HEK293 (cell line): ENCODE measurements around the gene CENPS.

ENCODE experiments used
- BCL6B ChIP-seq: fragments of 450-650 bp; formaldehyde crosslinking; IDR thresholded peaks from 2 replicates; pipeline ENCODE4 v1.5.1; 2017; ENCODE audit warnings: missing biosample characterization, missing genetic modification characterization
- GLIS2 ChIP-seq: fragments of 450-650 bp; formaldehyde crosslinking; IDR thresholded peaks from 2 replicates; pipeline ENCODE4 v1.5.1; 2016; ENCODE audit warnings: missing biosample characterization, missing genetic modification characterization
- KLF8 ChIP-seq: fragments of 450-650 bp; formaldehyde crosslinking; IDR thresholded peaks from 2 replicates; pipeline ENCODE4 v1.5.1; 2016; ENCODE audit warnings: missing biosample characterization, missing genetic modification characterization
- KLF9 ChIP-seq: fragments of 450-650 bp; formaldehyde crosslinking; IDR thresholded peaks from 2 replicates; pipeline ENCODE4 v1.5.1; 2016; ENCODE audit warnings: missing biosample characterization, missing genetic modification characterization, low read depth
- SP2 ChIP-seq: fragments of 450-650 bp; formaldehyde crosslinking; IDR thresholded peaks from 2 replicates; pipeline ENCODE4 v1.5.1; 2016; ENCODE audit warnings: missing biosample characterization, missing genetic modification characterization
- TRIM28 ChIP-seq: IDR thresholded peaks from 2 replicates; pipeline ENCODE4 v1.6.1; 2011; ENCODE audit warnings: low read length, control low read depth, borderline replicate concordance
- ZBTB20 ChIP-seq: fragments of 450-650 bp; formaldehyde crosslinking; IDR thresholded peaks from 2 replicates; pipeline ENCODE4 v1.5.1; 2016; ENCODE audit warnings: missing biosample characterization, missing genetic modification characterization
- ZEB2 ChIP-seq: fragments of 450-650 bp; formaldehyde crosslinking; IDR thresholded peaks from 2 replicates; pipeline ENCODE4 v1.5.1; 2016; ENCODE audit warnings: missing biosample characterization, missing genetic modification characterization
- ZFP37 ChIP-seq: fragments of 450-650 bp; formaldehyde crosslinking; IDR thresholded peaks from 2 replicates; pipeline ENCODE4 v1.5.1; 2016; ENCODE audit warnings: missing biosample characterization, missing genetic modification characterization
- ZNF112 ChIP-seq: fragments of 450-650 bp; formaldehyde crosslinking; IDR thresholded peaks from 2 replicates; pipeline ENCODE4 v1.5.0; 2017; ENCODE audit warnings: missing biosample characterization, missing genetic modification characterization
- ZNF184 ChIP-seq: fragments of 450-650 bp; IDR thresholded peaks from 2 replicates; pipeline ENCODE4 v1.5.1; 2018; ENCODE audit warnings: missing biosample characterization, mild to moderate bottlenecking, missing genetic modification characterization
- ZNF19 ChIP-seq: fragments of 450-650 bp; formaldehyde crosslinking; IDR thresholded peaks from 2 replicates; pipeline ENCODE4; 2016; ENCODE audit warnings: missing biosample characterization, missing genetic modification characterization, low read depth
- ZNF266 ChIP-seq: fragments of 450-650 bp; formaldehyde crosslinking; IDR thresholded peaks from 2 replicates; pipeline ENCODE4 v1.5.1; 2016; ENCODE audit warnings: missing biosample characterization, missing genetic modification characterization, low read depth
- ZNF514 ChIP-seq: fragments of 450-650 bp; formaldehyde crosslinking; IDR thresholded peaks from 2 replicates; pipeline ENCODE4 v1.5.1; 2016; ENCODE audit warnings: missing biosample characterization, missing genetic modification characterization
- ZNF670 ChIP-seq: fragments of 450-650 bp; formaldehyde crosslinking; IDR thresholded peaks from 2 replicates; pipeline ENCODE4 v1.5.1; 2016; ENCODE audit warnings: missing biosample characterization, missing genetic modification characterization, low read depth
- ZNF76 ChIP-seq: fragments of 450-650 bp; formaldehyde crosslinking; IDR thresholded peaks from 2 replicates; pipeline ENCODE4; 2016; ENCODE audit warnings: low read depth, missing biosample characterization, missing genetic modification characterization, borderline replicate concordance
- ZNF777 ChIP-seq: fragments of 450-650 bp; formaldehyde crosslinking; IDR thresholded peaks from 2 replicates; pipeline ENCODE4 v1.5.1; 2017; ENCODE audit warnings: missing biosample characterization, missing genetic modification characterization, borderline replicate concordance
- TF ChIP-seq, protein P1 (sequence below): fragments of 450-650 bp; formaldehyde crosslinking; optimal IDR thresholded peaks from 2 replicates; pipeline ENCODE3; 2016; ENCODE audit warnings: missing biosample characterization, mild to moderate bottlenecking, missing genetic modification characterization
- TF ChIP-seq, protein P2 (sequence below): fragments of 450-650 bp; formaldehyde crosslinking; IDR thresholded peaks from 2 replicates; pipeline ENCODE4 v1.5.1; 2016; ENCODE audit warnings: missing biosample characterization, missing genetic modification characterization
- TF ChIP-seq, protein P3 (sequence below): fragments of 450-650 bp; formaldehyde crosslinking; IDR thresholded peaks from 2 replicates; pipeline ENCODE4 v1.5.1; 2017; ENCODE audit warnings: missing biosample characterization, missing genetic modification characterization
- TF ChIP-seq, protein P4 (sequence below): fragments of 450-650 bp; formaldehyde crosslinking; IDR thresholded peaks from 2 replicates; pipeline ENCODE4 v1.5.1; 2016; ENCODE audit warnings: missing biosample characterization, missing genetic modification characterization
- TF ChIP-seq, protein P5 (sequence below): fragments of 450-650 bp; formaldehyde crosslinking; conservative IDR thresholded peaks from 2 replicates; pipeline ENCODE4 v1.5.1; 2016; ENCODE audit warnings: low read depth, missing biosample characterization, missing genetic modification characterization
- TF ChIP-seq, protein P6 (sequence below): fragments of 450-650 bp; formaldehyde crosslinking; IDR thresholded peaks from 2 replicates; pipeline ENCODE4 v1.5.1; 2016; ENCODE audit warnings: missing biosample characterization, missing genetic modification characterization

CENPS gene

DNA sequence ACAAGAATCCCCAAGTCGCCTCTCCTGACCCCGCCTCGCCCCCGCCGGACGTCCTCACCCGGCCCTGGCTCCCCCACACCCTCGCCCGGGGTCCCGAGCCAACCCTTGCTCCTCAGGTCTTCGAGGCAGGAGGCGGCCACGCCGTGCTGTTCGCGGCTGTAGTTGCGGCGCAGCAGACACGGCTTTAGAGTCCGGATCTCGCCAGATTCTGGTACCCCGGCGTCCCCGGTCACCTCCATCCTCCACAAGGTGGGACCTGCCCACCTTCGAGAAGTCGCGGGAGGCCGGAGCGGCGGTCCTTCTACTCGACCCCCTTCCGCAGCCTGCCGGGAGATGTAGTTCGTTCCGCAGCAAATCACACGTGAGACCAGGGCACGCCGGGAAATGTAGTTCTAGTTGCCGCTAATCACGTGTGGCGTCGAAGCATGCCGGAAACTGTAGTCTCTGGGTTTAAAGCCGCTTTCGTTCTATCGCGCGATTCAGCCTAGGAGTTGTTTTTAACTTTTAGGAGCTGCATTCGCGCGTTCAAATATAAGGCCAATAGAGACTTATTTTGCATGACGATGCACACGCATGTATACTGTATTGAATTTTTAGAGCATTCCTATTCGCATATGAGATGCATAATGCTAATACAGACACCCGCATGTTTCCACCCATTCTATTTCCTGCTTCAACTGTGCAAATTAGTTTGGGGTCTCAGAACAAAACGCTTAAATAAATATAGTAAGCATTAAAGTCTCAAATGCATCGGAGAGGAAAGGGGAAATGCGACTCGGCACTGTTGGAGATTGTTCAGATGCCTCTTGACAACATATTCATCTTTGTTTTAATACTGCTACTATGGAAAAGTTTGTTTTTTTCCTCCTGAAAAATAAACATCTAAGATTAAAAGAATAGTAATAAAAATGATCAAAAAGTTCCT, 42.2 kb downstream of the CENPS start, which contains the start of gene DFFA (continued):
- TF ChIP-seq ZNF266 (tag by site-specific recombination): no peak
- TF ChIP-seq, protein P1, sequence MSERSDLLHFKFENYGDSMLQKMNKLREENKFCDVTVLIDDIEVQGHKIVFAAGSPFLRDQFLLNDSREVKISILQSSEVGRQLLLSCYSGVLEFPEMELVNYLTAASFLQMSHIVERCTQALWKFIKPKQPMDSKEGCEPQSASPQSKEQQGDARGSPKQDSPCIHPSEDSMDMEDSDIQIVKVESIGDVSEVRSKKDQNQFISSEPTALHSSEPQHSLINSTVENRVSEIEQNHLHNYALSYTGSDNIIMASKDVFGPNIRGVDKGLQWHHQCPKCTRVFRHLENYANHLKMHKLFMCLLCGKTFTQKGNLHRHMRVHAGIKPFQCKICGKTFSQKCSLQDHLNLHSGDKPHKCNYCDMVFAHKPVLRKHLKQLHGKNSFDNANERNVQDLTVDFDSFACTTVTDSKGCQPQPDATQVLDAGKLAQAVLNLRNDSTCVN (tag by site-specific recombination): peak; percentile 55
- peak; percentile 95 for TF ChIP-seq ZBTB20
- no peak for TF ChIP-seq ZNF670 (tag by site-specific recombination)
- TF ChIP-seq SP2 (tag by site-specific recombination): peak; percentile 60
- TF ChIP-seq, protein P2, sequence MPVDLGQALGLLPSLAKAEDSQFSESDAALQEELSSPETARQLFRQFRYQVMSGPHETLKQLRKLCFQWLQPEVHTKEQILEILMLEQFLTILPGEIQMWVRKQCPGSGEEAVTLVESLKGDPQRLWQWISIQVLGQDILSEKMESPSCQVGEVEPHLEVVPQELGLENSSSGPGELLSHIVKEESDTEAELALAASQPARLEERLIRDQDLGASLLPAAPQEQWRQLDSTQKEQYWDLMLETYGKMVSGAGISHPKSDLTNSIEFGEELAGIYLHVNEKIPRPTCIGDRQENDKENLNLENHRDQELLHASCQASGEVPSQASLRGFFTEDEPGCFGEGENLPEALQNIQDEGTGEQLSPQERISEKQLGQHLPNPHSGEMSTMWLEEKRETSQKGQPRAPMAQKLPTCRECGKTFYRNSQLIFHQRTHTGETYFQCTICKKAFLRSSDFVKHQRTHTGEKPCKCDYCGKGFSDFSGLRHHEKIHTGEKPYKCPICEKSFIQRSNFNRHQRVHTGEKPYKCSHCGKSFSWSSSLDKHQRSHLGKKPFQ: no peak
- 0 out of 2 replicates have a peak, but pooled peaks have one; percentile 36 for TF ChIP-seq ZFP37 (tag by site-specific recombination)
- TF ChIP-seq, protein P3, sequence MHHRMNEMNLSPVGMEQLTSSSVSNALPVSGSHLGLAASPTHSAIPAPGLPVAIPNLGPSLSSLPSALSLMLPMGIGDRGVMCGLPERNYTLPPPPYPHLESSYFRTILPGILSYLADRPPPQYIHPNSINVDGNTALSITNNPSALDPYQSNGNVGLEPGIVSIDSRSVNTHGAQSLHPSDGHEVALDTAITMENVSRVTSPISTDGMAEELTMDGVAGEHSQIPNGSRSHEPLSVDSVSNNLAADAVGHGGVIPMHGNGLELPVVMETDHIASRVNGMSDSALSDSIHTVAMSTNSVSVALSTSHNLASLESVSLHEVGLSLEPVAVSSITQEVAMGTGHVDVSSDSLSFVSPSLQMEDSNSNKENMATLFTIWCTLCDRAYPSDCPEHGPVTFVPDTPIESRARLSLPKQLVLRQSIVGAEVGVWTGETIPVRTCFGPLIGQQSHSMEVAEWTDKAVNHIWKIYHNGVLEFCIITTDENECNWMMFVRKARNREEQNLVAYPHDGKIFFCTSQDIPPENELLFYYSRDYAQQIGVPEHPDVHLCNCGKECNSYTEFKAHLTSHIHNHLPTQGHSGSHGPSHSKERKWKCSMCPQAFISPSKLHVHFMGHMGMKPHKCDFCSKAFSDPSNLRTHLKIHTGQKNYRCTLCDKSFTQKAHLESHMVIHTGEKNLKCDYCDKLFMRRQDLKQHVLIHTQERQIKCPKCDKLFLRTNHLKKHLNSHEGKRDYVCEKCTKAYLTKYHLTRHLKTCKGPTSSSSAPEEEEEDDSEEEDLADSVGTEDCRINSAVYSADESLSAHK (tag by site-specific recombination): peak; percentile 45; the same call in 1 of the 2 replicates
- TF ChIP-seq, protein P4, sequence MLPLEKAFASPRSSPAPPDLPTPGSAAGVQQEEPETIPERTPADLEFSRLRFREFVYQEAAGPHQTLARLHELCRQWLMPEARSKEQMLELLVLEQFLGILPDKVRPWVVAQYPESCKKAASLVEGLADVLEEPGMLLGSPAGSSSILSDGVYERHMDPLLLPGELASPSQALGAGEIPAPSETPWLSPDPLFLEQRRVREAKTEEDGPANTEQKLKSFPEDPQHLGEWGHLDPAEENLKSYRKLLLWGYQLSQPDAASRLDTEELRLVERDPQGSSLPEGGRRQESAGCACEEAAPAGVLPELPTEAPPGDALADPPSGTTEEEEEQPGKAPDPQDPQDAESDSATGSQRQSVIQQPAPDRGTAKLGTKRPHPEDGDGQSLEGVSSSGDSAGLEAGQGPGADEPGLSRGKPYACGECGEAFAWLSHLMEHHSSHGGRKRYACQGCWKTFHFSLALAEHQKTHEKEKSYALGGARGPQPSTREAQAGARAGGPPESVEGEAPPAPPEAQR (tag by site-specific recombination): no peak
- TF ChIP-seq KLF8 (tag by site-specific recombination): peak; percentile 92
- TF ChIP-seq GLIS2 (tag by site-specific recombination): peak; percentile 95
- no peak for TF ChIP-seq ZNF19 (tag by site-specific recombination)
- TF ChIP-seq ZEB2 (tag by site-specific recombination): peak; percentile 91
- TF ChIP-seq ZNF777 (tag by site-specific recombination): no peak
- no peak for TF ChIP-seq ZNF112
- TF ChIP-seq, protein P5, sequence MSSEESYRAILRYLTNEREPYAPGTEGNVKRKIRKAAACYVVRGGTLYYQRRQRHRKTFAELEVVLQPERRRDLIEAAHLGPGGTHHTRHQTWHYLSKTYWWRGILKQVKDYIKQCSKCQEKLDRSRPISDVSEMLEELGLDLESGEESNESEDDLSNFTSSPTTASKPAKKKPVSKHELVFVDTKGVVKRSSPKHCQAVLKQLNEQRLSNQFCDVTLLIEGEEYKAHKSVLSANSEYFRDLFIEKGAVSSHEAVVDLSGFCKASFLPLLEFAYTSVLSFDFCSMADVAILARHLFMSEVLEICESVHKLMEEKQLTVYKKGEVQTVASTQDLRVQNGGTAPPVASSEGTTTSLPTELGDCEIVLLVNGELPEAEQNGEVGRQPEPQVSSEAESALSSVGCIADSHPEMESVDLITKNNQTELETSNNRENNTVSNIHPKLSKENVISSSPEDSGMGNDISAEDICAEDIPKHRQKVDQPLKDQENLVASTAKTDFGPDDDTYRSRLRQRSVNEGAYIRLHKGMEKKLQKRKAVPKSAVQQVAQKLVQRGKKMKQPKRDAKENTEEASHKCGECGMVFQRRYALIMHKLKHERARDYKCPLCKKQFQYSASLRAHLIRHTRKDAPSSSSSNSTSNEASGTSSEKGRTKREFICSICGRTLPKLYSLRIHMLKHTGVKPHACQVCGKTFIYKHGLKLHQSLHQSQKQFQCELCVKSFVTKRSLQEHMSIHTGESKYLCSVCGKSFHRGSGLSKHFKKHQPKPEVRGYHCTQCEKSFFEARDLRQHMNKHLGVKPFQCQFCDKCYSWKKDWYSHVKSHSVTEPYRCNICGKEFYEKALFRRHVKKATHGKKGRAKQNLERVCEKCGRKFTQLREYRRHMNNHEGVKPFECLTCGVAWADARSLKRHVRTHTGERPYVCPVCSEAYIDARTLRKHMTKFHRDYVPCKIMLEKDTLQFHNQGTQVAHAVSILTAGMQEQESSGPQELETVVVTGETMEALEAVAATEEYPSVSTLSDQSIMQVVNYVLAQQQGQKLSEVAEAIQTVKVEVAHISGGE (tag by site-specific recombination): peak; percentile 91
- TF ChIP-seq BCL6B (tag by site-specific recombination): no peak
- TF ChIP-seq KLF9 (tag by site-specific recombination): peak; percentile 81
- TF ChIP-seq, protein P6, sequence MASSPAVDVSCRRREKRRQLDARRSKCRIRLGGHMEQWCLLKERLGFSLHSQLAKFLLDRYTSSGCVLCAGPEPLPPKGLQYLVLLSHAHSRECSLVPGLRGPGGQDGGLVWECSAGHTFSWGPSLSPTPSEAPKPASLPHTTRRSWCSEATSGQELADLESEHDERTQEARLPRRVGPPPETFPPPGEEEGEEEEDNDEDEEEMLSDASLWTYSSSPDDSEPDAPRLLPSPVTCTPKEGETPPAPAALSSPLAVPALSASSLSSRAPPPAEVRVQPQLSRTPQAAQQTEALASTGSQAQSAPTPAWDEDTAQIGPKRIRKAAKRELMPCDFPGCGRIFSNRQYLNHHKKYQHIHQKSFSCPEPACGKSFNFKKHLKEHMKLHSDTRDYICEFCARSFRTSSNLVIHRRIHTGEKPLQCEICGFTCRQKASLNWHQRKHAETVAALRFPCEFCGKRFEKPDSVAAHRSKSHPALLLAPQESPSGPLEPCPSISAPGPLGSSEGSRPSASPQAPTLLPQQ (tag by site-specific recombination): peak; percentile 87
- TF ChIP-seq TRIM28: no peak; the same call in 1 of the 2 replicates
- TF ChIP-seq ZNF514 (tag by site-specific recombination): no peak
- TF ChIP-seq ZNF184: no peak
- peak; percentile 99 for TF ChIP-seq ZNF76
